HT-29 (cell line): ENCODE results near the gene PARP16. TPM values are rescaled to one million over a fixed set of nuclear protein-coding genes. Genes with fewer than 3 reads are reported as not detected.
"Not testable (repeated sequence)": the region's sequence is repeated elsewhere in the genome, so short reads cannot be mapped to it uniquely, and the experiment has no call there.

Source experiments
- DNase-seq: peaks from one replicate; pipeline ENCODE4 v3.0.0-alpha.2; 2015; ENCODE audit warnings: low spot score
- total RNA-seq: library from RNA; depleted of rRNA; stranded (reverse); fragments of >200 nt; shearing (Covaris generic); gene quantifications from 2 replicates; pipeline ENCODE4 v1.2.3, GENCODE V29; 2014

The PARP16 gene
- total RNA-seq, 1 experiment from 2014 or later = 4.6 TPM

DNA sequence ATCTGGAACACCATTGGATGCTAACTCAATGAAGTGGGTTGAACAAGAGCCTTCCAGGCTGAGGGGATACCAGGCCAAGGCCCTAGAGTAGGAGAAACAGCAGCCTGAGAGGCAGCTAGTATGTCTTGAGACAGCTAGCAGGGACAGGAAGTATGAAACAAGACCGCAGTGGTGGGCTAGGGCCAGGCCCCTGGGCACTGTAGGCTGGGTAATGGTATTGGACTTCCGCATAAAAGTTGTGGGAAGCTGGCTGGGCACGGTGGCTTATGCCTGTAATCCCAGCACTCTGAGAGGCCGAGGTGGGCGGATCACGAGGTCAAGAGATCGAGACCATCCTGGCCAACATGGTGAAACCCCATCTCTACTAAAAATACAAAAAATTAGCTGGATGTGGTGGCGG is 50.2 kb downstream of the PARP16 start:
- not testable (repeated sequence) for DNase-seq

DNA sequence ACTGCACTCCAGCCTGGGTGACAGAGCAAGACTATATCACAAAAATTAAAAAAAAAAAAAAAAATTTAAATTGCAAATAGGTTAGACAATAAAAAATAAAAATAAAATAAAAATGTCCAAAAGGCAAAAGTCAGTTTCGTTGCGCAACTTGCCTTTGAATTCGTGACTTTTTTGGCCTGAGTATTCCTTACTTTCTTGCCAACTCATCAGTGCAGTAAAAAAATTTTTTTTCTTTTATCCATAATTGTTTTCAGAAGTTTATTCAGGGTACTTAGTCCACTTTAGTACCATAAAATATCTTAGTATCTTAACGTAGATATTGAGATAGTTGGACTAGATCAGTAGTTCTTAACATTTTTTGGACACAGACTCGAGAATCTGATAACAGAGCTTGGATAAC is 53.0 kb downstream of the PARP16 start:
- DNase-seq = no peak

GRCh38 chr15:65232520-65232919 is 54.2 kb downstream of the PARP16 start:
- DNase-seq = no peak

- DNase-seq = no peak
These were observed 55.4 kb downstream of the PARP16 start for GRCh38 chr15:65231306-65231705.

GRCh38 chr15:65226901-65227300 is 59.8 kb downstream of the PARP16 start:
- not testable (repeated sequence) for DNase-seq

- no peak for DNase-seq
These were observed 60.5 kb downstream of the PARP16 start for GRCh38 chr15:65226221-65226620.

DNA sequence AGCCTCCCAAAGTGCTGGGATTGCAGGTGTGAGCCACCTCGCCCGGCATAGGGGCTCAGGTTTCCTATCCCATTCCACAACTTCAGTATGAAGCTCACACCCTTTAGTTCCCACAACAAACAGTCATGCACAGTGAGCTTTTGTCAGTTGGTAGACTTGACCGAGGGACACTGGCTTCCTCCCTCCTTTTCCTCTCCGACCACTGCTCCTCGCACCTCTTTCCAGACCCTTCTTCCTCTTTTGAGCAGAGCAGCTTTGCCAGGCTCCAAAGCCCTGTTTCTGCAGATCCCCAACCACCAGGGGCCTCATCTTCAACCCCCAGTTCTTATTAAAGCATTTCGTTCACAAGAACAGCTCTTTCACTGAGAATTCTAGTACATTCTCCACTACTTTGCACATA is 62.7 kb downstream of the PARP16 start:
- DNase-seq = no peak

DNA sequence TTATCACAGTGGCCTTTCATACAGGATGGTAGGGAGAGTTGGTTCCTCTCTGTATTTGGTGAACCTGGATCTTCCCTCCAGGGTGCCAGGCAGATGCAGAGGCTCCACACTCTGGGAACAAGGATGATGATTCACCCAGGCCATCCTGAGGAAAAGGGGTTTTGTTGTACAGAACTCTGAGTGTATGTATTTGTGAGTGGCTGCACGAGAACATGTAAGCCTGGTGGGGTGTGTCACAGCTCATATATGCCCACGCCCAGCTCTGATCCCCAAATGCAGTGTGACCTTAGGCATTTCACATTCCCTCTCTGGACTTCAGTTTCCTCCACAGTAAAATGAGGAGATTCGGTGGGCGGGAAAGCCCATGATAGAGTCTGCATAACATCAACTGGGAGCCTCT is 63.8 kb downstream of the PARP16 start:
- no peak for DNase-seq

DNA sequence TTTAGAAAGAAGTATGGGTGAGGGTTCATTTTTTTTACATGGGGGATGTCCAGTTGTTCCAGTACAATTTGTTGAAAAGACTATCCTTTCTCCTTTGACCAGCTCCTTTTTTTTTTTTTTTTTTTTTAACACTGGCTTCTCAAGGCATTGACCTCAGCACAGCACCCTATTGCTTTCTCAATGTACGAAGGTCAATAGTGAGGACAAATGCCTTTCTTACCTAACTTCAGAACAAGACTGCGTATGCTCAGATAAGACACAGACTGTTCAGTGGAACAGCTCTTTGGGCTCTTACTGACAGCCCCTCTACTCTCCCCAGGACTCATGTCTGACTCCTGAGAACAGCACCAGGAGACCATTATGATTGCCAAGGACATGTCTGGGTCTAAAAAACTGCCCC is 65.0 kb downstream of the PARP16 start:
- no peak for DNase-seq

DNA sequence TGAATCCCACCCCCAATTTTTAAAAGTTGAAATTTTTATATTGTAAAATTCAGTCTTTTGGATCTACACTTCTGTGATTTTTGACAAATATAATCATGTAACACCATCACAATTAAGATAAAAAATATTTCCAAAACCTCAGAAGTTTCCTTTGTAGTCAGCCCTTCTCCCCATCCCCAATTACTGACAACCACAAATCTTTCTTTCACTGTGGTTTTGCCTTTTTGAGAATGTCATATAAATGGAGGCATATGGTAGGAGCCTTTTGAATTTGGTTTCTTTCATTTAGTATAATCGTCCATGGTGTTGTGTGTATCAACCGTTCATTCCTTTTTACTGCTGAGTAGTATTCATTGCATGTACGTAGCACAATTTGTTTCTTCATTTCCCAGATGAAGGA is 67.5 kb downstream of the PARP16 start:
- no peak for DNase-seq

DNA sequence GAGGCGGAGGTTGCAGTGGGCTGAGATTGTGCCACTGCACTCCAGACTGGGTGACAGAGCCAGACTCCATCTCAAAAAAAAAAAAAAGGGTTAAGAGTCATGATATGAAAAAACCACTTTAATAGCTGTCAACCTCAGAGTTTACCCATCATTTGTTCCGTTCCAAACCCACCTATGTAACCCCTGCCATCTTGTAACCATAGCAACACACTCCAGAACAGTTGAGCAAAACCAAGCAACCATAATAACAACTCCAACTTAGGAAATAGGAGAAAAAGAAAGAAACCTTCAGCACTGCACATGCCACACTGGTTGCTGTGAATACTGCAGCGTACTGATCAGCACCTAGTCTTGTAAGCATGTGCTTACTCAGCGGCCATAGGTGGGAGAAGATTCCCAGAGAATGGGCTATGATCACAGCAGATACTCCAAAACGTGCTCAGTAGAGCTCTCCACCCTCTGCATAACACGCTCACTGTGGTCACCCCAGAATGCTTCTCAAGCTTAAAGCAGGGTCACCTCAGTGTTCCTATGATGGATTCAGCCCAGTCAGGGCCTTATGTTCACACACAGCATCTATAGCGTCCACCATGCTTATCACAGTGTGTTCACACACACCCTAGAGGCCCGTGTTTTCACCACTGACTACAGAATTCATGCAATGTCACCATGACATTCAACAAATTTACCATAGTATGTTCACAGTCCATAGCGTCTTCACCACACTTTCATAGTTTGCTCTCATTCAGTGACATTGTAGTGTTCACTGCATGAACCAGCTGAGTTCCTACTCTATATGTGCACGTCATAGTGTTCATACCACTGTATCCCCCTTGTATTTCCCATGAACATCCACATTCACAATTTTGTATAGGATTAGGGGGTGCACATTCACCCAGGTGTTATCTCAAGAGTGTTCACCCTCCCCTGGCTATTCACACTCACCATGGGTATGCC is 68.9 kb downstream of the PARP16 start:
- no peak for DNase-seq

DNA sequence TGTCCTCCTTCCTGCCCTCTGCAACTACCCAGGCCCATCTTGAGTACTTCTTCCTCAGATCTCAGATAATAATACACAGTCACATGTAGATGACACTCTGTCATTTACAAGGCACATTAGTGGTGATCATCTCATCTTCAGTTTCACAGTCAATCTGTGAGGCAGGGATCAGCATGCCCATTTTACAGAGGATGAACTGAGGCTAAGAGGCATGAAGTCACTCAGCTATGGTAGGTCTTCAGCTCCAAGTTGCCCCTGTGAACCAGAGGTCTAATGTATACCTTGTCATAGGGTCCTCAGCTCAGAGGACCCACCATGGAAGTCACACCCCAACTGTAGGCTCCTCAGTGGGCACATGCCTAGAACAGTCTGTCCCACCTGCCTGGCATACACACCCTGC is 71.2 kb downstream of the PARP16 start:
- no peak for DNase-seq

DNA sequence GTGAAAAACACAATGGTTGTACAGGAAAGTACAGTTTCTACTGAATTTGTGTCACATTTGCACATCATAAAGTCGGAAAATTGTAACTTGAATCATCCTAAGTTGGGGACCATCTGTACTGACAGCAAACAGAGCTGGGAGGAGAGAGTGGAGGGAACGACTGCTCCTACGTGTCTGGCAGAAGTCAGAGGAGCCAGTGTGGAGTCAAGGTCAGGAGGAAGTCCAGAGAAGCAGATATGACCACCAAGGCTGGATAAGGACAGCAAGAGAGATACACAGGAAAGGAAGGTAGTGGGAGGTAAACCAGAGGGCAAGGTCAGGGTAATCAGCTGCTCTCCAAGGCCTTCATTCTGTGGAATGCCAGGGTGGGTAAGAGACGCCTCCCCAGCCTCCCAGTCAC is 72.7 kb downstream of the PARP16 start:
- DNase-seq = no peak

GRCh38 chr15:65213241-65213640 is 73.4 kb downstream of the PARP16 start:
- DNase-seq = no peak

DNA sequence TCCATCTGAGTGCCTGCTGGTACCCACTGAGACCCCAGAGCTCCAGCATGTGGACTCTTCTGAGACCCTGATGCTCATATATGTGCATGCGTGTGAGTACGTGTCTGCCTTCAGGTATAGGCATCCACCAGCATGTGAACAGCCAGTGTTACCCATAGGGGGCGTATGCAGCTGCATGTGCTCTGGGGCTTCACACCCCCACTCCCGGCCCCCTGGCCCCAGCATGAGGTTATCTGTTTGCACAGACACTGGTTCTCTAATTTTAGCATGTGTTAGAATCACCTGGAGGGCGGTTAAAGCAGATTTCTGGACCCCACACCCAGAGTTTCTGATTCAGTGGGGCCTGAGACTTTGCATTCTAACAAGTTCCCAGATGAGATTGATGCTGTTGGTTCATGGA is 74.6 kb downstream of the PARP16 start:
- peak; percentile 25 for DNase-seq

DNA sequence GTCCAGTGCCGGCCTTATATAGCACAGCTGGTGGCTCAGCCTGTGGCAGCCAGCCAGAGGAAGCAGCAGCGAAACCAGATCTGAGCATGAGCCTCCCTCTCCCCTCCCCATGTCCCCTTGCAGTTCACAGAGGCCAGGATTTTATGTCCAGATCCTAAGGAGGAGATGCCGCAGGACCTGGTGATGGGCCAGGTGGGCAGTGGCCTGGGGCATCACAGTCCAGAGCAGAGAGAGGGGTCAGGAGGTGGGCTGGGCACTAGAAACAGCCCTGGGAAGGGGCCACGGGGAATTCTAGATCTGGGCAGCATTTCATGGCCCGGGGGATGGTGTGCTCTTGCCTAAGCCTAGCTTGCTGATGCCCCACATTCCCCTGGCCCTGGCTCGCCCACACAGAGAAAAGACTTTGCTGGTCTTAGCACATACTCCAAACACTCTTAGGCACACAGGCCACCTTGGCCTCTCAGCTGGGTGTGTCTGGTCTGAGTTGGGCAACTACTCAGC is 75.2 kb downstream of the PARP16 start:
- DNase-seq = no peak

DNA sequence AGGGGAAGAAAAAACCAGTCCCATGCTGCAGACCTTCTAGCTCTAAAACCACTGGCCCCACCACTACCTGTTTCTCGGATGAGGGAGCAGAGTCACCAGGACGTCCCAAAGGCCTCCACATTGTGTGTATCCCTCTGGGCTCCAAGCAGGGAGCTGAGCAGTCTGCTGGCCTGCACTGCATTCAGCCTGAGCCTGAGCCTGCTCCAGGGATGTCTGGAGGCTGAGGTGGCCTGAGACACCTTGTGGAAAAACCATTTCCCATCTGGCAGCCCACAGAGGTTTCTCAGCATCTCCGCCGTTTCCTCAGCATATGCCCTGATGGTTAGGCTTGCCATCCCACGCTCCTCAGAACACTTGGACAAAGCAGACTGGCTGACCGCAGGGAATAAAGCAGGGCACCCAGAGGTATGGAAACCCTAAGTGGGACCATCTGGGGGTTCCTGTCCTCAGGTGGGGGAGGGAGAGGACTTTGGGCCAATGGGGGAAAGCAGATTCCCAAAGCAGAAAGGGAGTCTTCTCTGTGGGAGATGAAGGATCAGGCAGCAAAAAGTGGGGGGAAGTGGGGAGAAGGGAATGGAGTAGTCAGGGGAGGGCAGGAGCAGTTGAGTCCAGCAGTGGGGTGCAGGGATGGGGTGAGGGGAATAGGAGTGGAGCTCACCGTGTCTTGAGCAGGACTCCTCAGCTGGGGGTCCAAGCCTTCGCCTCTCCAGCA is 75.8 kb downstream of the PARP16 start, which contains the start of gene CILP:
TSS of gene CILP (minus strand) at position 704 of the 712 bp plus-strand sequence. CDS start 1,718 bp downstream, outside the sequence.
- DNase-seq = no peak

DNA sequence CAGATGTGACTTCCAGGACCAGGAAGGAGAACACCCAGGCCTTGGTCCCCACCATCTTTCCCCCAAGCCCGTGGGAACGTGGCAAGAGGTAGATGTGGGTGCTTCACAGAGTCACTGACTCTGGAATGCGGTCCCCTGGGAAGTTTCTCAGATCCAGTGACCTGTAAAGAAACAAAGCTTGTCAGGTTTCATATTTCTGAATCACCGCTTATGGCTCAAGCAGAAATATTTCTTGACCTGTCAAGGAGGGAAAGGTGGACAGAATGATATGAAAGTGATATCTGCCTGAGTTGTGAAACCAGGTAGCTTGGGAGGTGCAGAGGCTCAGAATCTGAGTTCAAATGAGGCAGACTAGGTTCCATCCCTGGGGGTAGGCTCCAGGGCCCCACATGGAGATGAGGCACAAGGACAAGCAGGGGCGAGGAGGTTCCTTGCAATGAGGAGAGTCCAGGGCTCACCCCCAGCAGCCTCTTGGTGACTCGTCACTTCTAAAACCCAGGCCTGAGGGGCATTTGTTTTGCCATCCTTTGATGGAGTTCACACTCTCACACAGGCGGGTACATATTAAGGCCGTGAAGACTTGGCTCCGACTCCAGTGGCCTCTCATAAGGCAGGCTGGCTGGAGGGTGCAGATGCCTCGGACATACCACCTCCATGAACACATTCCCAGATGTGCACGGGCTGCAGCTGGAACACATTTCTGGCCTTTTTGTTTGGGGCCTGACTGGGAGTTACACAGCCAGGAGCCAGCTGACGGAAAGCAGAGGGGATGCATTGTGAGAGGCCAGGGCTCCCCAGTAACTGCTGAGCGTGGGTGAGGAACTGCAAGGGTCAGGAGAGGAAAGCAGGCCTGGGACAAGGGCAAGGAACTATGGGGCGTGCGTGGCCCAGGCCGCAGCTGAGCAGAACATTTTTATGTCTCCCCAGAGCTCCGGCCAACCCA is 76.7 kb downstream of the PARP16 start:
- DNase-seq = no peak

GRCh38 chr15:65208647-65209046 is 78.0 kb downstream of the PARP16 start:
- no peak for DNase-seq
